ENCODE results near the gene MROH7.

GRCh38 chr1:54640361-54640760, 1.2 kb upstream of the MROH7 start:
- TF ChIP-seq CTCF (conservative IDR thresholded peaks at IDR 0.05) = no peak
- no peak for TF ChIP-seq EZH2 (IDR thresholded peaks at IDR 0.05; ENCODE audit: low read depth)

Data from PC-9 (cell line).